ENCODE measurements around the gene PDE4D.

GRCh38 chr5:59241119-59241518, 652.4 kb downstream of the PDE4D start:
- TF ChIP-seq POLR2A (IDR thresholded peaks at IDR 0.05) (no peak), CTCF (IDR thresholded peaks at IDR 0.05) (no peak)
